A673 (cell line): ENCODE data around the gene CAMK1D.

Source experiments
- EZH2 ChIP-seq: fragments of 200-600 bp; sonication (generic); IDR thresholded peaks from 2 replicates; pipeline ENCODE4 v1.6.1; 2017; ENCODE audit warnings: borderline replicate concordance, low read depth, mild to moderate bottlenecking, mixed read lengths, antibody characterized with exemption, low read length; ENCODE audit not compliant: poor library complexity, severe bottlenecking
- TF ChIP-seq, protein P1 (sequence below): fragments of 300-800, 200-600 bp; sonication (generic); conservative IDR thresholded peaks from 2 replicates; pipeline ENCODE4 v1.5.1; 2017; ENCODE audit warnings: low read depth, mild to moderate bottlenecking, antibody characterized with exemption, low read length, moderate library complexity, mixed read lengths

DNA sequence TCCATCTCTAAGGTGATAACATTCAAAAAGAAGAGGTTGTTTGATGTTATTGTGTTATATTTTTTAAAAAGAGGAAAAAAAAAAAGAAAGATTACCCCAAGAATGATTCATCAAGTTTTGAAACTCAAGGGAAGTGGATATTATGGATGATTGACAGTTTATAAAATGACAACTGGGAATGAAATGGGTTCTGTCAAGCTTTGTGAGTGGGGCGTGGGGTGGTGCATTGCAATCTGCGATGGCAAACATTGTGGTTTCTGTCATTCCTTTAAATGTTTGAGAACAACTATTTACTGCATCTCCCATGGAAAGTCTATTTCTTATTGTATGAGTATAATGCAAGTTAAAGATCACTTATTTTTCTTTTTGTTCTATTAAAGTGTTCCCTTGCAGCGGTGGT is 355.1 kb downstream of the CAMK1D start:
- TF ChIP-seq, protein P1, sequence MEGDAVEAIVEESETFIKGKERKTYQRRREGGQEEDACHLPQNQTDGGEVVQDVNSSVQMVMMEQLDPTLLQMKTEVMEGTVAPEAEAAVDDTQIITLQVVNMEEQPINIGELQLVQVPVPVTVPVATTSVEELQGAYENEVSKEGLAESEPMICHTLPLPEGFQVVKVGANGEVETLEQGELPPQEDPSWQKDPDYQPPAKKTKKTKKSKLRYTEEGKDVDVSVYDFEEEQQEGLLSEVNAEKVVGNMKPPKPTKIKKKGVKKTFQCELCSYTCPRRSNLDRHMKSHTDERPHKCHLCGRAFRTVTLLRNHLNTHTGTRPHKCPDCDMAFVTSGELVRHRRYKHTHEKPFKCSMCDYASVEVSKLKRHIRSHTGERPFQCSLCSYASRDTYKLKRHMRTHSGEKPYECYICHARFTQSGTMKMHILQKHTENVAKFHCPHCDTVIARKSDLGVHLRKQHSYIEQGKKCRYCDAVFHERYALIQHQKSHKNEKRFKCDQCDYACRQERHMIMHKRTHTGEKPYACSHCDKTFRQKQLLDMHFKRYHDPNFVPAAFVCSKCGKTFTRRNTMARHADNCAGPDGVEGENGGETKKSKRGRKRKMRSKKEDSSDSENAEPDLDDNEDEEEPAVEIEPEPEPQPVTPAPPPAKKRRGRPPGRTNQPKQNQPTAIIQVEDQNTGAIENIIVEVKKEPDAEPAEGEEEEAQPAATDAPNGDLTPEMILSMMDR = no peak
- no peak for TF ChIP-seq EZH2
